ENCODE measurements around the gene TBCB.
A peak's percentile ranks its signal among the peaks of the same experiment; 100 is the strongest.

The TBCB gene

GRCh38 chr19:36141039-36141927 lies 26.0 kb downstream of the TBCB start:
- Histone ChIP-seq H3K9ac (ENCODE audit: low read length) (peak overlapping the region; percentile 95), H3K9me2 (replicated peaks; ENCODE audit: insufficient read depth, low read length) (no peaks in the 10 kb centered on the region), H3K27ac (ENCODE audit: low read length) (no peak overlapping the region)

GRCh38 chr19:36142046-36142445 lies 26.8 kb downstream of the TBCB start:
- Histone ChIP-seq H3K9ac (ENCODE audit: low read length) (no peak overlapping the region), H3K4me2 (ENCODE audit: low read depth, low read length) (no peak overlapping the region), H3K79me2 (ENCODE audit: low read length) (peaks cover 29% of the 10 kb centered on the region), H2AFZ (ENCODE audit: low read length) (no peak overlapping the region), H3K4me3 (ENCODE audit: low read length) (no peak overlapping the region), H4K20me1 (ENCODE audit: insufficient read depth, low read length) (no peaks in the 10 kb centered on the region), H3K9me3 (replicated peaks; ENCODE audit: insufficient read depth, low read length) (no peaks in the 10 kb centered on the region), H3F3A (ENCODE audit: insufficient read depth, low read length) (peaks cover 25% of the 10 kb centered on the region), H3K27ac (ENCODE audit: low read length) (no peak overlapping the region), H3K36me3 (replicated peaks; ENCODE audit: insufficient read depth, low read length) (peaks cover 13% of the 10 kb centered on the region), H3K9me2 (replicated peaks; ENCODE audit: insufficient read depth, low read length) (no peaks in the 10 kb centered on the region), H3K4me1 (ENCODE audit: low read length) (peaks cover 12% of the 10 kb centered on the region), H3K27me3 (replicated peaks; ENCODE audit: insufficient read depth, low read length) (no peaks in the 10 kb centered on the region)
- DNase-seq: no peak
- no peak for TF ChIP-seq EZH2 (optimal IDR thresholded peaks at IDR 0.05; ENCODE audit: low read depth, low read length)
- TF ChIP-seq EZH2phosphoT487 (IDR thresholded peaks at IDR 0.05; ENCODE audit: low read length): no peak
- no peak for TF ChIP-seq CTCF (IDR thresholded peaks at IDR 0.05; ENCODE audit: low read length)

More at GRCh38 chr19:36141039-36141927, 26.0 kb downstream of the TBCB start:
- Histone ChIP-seq H3F3A (ENCODE audit: insufficient read depth, low read length) (peaks cover 31% of the 10 kb centered on the region), H3K36me3 (replicated peaks; ENCODE audit: insufficient read depth, low read length) (peaks cover 13% of the 10 kb centered on the region), H3K4me1 (ENCODE audit: low read length) (peaks cover 17% of the 10 kb centered on the region), H4K20me1 (ENCODE audit: insufficient read depth, low read length) (no peaks in the 10 kb centered on the region), H3K9me3 (replicated peaks; ENCODE audit: insufficient read depth, low read length) (no peaks in the 10 kb centered on the region), H3K27me3 (replicated peaks; ENCODE audit: insufficient read depth, low read length) (no peaks in the 10 kb centered on the region), H2AFZ (ENCODE audit: low read length) (no peak overlapping the region), H3K4me2 (ENCODE audit: low read depth, low read length) (peak overlapping the region; percentile 85), H3K4me3 (ENCODE audit: low read length) (peak overlapping the region; percentile 99), H3K79me2 (ENCODE audit: low read length) (peaks cover 29% of the 10 kb centered on the region)
- peak; percentile 85 for DNase-seq
- TF ChIP-seq CTCF (IDR thresholded peaks at IDR 0.05; ENCODE audit: low read length): no peak
- TF ChIP-seq EZH2phosphoT487 (IDR thresholded peaks at IDR 0.05; ENCODE audit: low read length): no peak
- TF ChIP-seq EZH2 (optimal IDR thresholded peaks at IDR 0.05; ENCODE audit: low read depth, low read length): no peak

- Histone ChIP-seq H3K79me2 (ENCODE audit: low read length) (peaks cover 29% of the 10 kb centered on the region), H2AFZ (ENCODE audit: low read length) (no peak overlapping the region), H3K4me2 (ENCODE audit: low read depth, low read length) (no peak overlapping the region), H3K4me1 (ENCODE audit: low read length) (peaks cover 7% of the 10 kb centered on the region; the same call in 1 of the 2 replicates), H3K27me3 (replicated peaks; ENCODE audit: insufficient read depth, low read length) (no peaks in the 10 kb centered on the region), H3K9ac (ENCODE audit: low read length) (no peak overlapping the region), H3F3A (ENCODE audit: insufficient read depth, low read length) (peaks cover 20% of the 10 kb centered on the region), H3K4me3 (ENCODE audit: low read length) (no peak overlapping the region), H3K27ac (ENCODE audit: low read length) (no peak overlapping the region), H3K9me3 (replicated peaks; ENCODE audit: insufficient read depth, low read length) (no peaks in the 10 kb centered on the region), H3K36me3 (replicated peaks; ENCODE audit: insufficient read depth, low read length) (peaks cover 13% of the 10 kb centered on the region), H3K9me2 (replicated peaks; ENCODE audit: insufficient read depth, low read length) (no peaks in the 10 kb centered on the region), H4K20me1 (ENCODE audit: insufficient read depth, low read length) (no peaks in the 10 kb centered on the region)
- no peak for DNase-seq
- no peak for TF ChIP-seq CTCF (IDR thresholded peaks at IDR 0.05; ENCODE audit: low read length)
- no peak for TF ChIP-seq EZH2 (optimal IDR thresholded peaks at IDR 0.05; ENCODE audit: low read depth, low read length)
- TF ChIP-seq EZH2phosphoT487 (IDR thresholded peaks at IDR 0.05; ENCODE audit: low read length): no peak
Measured at GRCh38 chr19:36142496-36142895, 27.2 kb downstream of the TBCB start.
